Adipose tissue (tissue), 3 donors: ENCODE results near the gene MEIG1. TPM values are rescaled to one million over a fixed set of nuclear protein-coding genes. Genes with fewer than 3 reads are reported as not detected.
"Not testable (repeated sequence)": the region's sequence is repeated elsewhere in the genome, so short reads cannot be mapped to it uniquely, and the experiment has no call there.

ENCODE experiments used
- H3K27ac ChIP-seq: one replicate; pipeline ENCODE4 v1.5.1; 2013; ENCODE audit warnings: low read depth, low read length
- WGBS, 3 donors: extraction: QIAGEN DNeasy Blood & Tissue Kit; methylation state at CpG; one replicate each; pipeline ENCODE4 v1.1.7; 2013; 5-methylcytosine and 5-hydroxymethylcytosine counted together
- polyA plus RNA-seq, 3 donors: library from polyadenylated mRNA; stranded (reverse); fragments of 200-250 nt; gene quantifications; one replicate each; pipeline ENCODE4 v1.2.3, GENCODE V29; 2013
- donor health status: healthy with polysubstance abuse.
- donor health status: Bipolar disorder and iron deficiency.
- donor health status: healthy.

Gene MEIG1
- polyA plus RNA-seq, 3 donors = not detected

DNA sequence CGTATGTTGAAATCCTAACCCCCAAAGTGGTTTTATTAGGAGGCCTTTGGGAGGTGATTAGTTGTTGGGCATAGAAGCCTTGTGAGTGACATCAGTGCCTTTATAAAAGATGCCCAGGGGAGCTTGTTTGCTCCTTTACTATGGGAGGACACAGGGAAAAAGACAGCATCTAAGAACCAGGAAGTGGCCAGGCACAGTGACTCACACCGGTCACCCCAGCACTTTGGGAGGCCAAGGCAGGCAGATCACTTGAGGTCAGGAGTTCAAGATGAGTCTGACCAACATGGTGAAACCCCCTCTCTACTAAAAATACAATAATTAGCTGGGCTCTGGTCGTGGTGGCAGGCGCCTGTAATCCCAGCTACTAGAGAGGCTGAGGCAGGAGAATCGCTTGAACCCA is 61.8 kb downstream of the MEIG1 start:
- H3K27ac ChIP-seq = not testable (repeated sequence)
- WGBS, 3 donors = 70 to 92% (median 77%) methylated on average over 2 to 4 of the region's 5 CpGs

Other genes starting within 250 kb of the MEIG1 start
- gene FAM107B, start 184.5 kb upstream of the MEIG1 start, polyA plus RNA-seq = 10 to 100 TPM; 31.3 to 45.9 (median 37.6) TPM
- gene CDNF, start 121.4 kb upstream of the MEIG1 start, polyA plus RNA-seq = 1 to 10 TPM; 1.0 to 2.9 (median 2.1) TPM
- gene HSPA14, start 121.1 kb upstream of the MEIG1 start, polyA plus RNA-seq = 10 to 100 TPM in 1 of 3 donors, 1 to 10 TPM in 2; 5.3 to 11.1 (median 7.6) TPM
- 1 to 10 TPM; 2.5 to 5.8 (median 4.2) TPM for gene MSANTD7, start 121.1 kb upstream of the MEIG1 start, polyA plus RNA-seq
- 1 to 10 TPM; 1.6 to 4.5 (median 4.5) TPM for gene SUV39H2, start 80.5 kb upstream of the MEIG1 start, polyA plus RNA-seq
- gene DCLRE1C, start 5.3 kb upstream of the MEIG1 start, polyA plus RNA-seq = 1 to 10 TPM; 2.2 to 3.0 (median 2.7) TPM
- gene OLAH, start 84.6 kb downstream of the MEIG1 start, polyA plus RNA-seq = 1 to 10 TPM in 2 of 3 donors, under 1 TPM in 1; 0.30 to 5.2 (median 1.0) TPM
- under 1 TPM in 2 of 3 donors, not detected in 1; 0.07 to 0.13 TPM for gene ACBD7, start 129.4 kb downstream of the MEIG1 start, polyA plus RNA-seq
- 10 to 100 TPM in 2 of 3 donors, 1 to 10 TPM in 1; 8.3 to 14.5 (median 11.8) TPM for gene RPP38, start 138.0 kb downstream of the MEIG1 start, polyA plus RNA-seq
- 10 to 100 TPM in 2 of 3 donors, 1 to 10 TPM in 1; 5.3 to 32.5 (median 18.3) TPM for gene NMT2, start 209.3 kb downstream of the MEIG1 start, polyA plus RNA-seq